Right cardiac atrium (tissue), 5 donors: ENCODE measurements around the gene FCER1G. TPM values are rescaled to one million over a fixed set of nuclear protein-coding genes. Genes with fewer than 3 reads are reported as not detected.

ENCODE experiments used
- ATAC-seq, 2 donors: fragments of 200-7000 bp; cut with Tn5 transposase; one replicate each; pipeline versions ENCODE4 v1.8.0 to v1.9.1; 2020; ENCODE audit warnings: moderate library complexity in 2 of 2, mild to moderate bottlenecking in 1 of 2
- DNase-seq, 3 donors: peaks; one replicate each; pipeline ENCODE4 v3.0.0-alpha.2; 2020
- H3K27ac ChIP-seq: one replicate; pipeline ENCODE4 v1.5.1; 2013; ENCODE audit warnings: mild to moderate bottlenecking, low read length, control low read depth, moderate library complexity
- H3K27me3 ChIP-seq: one replicate; pipeline ENCODE4 v1.6.1; 2013; ENCODE audit not compliant: control insufficient read depth, insufficient read depth
- H3K4me1 ChIP-seq: one replicate; pipeline ENCODE4 v1.6.1; 2013; ENCODE audit warnings: low read length; ENCODE audit not compliant: control insufficient read depth, insufficient read depth
- H3K4me3 ChIP-seq: one replicate; pipeline ENCODE4 v1.5.1; 2013; ENCODE audit warnings: low read length, control low read depth
- H3K9me3 ChIP-seq: one replicate; pipeline ENCODE4 v1.6.1; 2013; ENCODE audit warnings: low read length; ENCODE audit not compliant: control insufficient read depth
- WGBS: extraction: QIAGEN DNeasy Blood & Tissue Kit; methylation state at CpG from one replicate; pipeline ENCODE4 v1.1.7; 2013; 5-methylcytosine and 5-hydroxymethylcytosine counted together
- intact Hi-C, 4 donors: fragments of 100-400 bp; cut with DNase I; formaldehyde crosslinking; loops; one replicate each; pipeline versions ENCODE4 v1.11.0 to v1.14.0; 2022 to 2023
- long read RNA-seq, 4 donors: library from polyadenylated mRNA; unstranded; transcript quantifications; one replicate each; pipeline ENCODE4 v2.0.0, GENCODE V29; 2020 to 2021
- polyA plus RNA-seq: library from polyadenylated mRNA; stranded (reverse); fragments of 200-250 nt; gene quantifications from one replicate; pipeline ENCODE4 v1.2.3, GENCODE V29; 2013
- total RNA-seq, 4 donors: library from RNA; stranded (reverse); fragmentation: NEBNext Ultra II Directional; extraction: Animal tissue kit (Norgen Biotek cat#: 25700); gene quantifications; one replicate each; pipeline ENCODE4 v1.2.1, GENCODE V29; 2021
- donor health status: healthy with polysubstance abuse.
- donor health status: DM: no; HTN: yes; CAD: no.
- donor health status: DM: no; HTN: no; CAD: no.
- donor health status: DM: no; HTN: yes; CAD: no; lungs with severe emphysema.
- donor health status: DM: yes; HTN: yes; CAD: no.

The FCER1G gene
- 10 to 100 TPM; 23.3 to 44.3 (median 32.9) TPM for total RNA-seq
- polyA plus RNA-seq = 33.4 TPM
- long read RNA-seq, donor 1, transcript FCER1G-201 (5 exons, 591 nt) = major isoform, 11 of 14 reads
- long read RNA-seq, donor 1, partial matches to known transcripts = 1 of 14 reads
- long read RNA-seq, donor 1, other reads (novel, unspliced or antisense) = 0 of 14 reads
- long read RNA-seq, donor 2, transcript FCER1G-201 (5 exons, 591 nt) = major isoform, 19 of 20 reads
- long read RNA-seq, donor 2, partial matches to known transcripts = 0 of 20 reads
- long read RNA-seq, donor 2, other reads (novel, unspliced or antisense) = 0 of 20 reads
- long read RNA-seq, donor 3, partial matches to known transcripts = 0 of 3 reads
- long read RNA-seq, donor 3, other reads (novel, unspliced or antisense) = 0 of 3 reads
- long read RNA-seq, donor 4, partial matches to known transcripts = 0 of 4 reads
- long read RNA-seq, donor 4, other reads (novel, unspliced or antisense) = 2 of 4 reads

DNA sequence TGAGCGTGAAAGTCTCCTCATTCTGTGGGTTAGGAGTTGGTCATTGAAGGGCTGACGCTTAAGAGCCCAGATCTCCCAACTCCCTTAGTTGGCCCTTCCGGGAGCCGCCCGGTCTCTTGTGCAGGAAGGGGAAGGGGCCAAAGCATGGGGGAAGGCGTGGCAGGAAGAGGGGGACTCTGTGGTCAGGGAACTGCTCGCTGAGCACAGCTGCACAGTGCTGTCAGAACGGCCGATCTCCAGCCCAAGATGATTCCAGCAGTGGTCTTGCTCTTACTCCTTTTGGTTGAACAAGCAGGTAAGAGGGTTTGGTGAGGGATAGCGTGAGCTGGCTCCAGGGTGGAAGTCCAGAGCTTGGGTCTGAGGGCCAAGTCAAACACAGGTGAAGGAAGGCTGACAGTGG, at the start of gene FCER1G:
Gene FCER1G (plus strand): TSS at position 220 of the 400 bp plus-strand sequence. CDS start 27 bp downstream, at position 247.
- Histone ChIP-seq H3K4me1 (peaks cover 3% of the 10 kb centered on the region), H3K9me3 (no peaks in the 10 kb centered on the region), H3K27me3 (no peaks in the 10 kb centered on the region), H3K27ac (peak within 1 kb of the TSS; percentile 82), H3K4me3 (peak within 1 kb of the TSS; percentile 4)
- 64% methylated on average over 10 of the region's 10 CpGs for WGBS
- intact Hi-C loops = no loop called here
- DNase-seq (peak; percentile 63 to 85 (median 78)), ATAC-seq (peak; percentile 41 to 59)

DNA sequence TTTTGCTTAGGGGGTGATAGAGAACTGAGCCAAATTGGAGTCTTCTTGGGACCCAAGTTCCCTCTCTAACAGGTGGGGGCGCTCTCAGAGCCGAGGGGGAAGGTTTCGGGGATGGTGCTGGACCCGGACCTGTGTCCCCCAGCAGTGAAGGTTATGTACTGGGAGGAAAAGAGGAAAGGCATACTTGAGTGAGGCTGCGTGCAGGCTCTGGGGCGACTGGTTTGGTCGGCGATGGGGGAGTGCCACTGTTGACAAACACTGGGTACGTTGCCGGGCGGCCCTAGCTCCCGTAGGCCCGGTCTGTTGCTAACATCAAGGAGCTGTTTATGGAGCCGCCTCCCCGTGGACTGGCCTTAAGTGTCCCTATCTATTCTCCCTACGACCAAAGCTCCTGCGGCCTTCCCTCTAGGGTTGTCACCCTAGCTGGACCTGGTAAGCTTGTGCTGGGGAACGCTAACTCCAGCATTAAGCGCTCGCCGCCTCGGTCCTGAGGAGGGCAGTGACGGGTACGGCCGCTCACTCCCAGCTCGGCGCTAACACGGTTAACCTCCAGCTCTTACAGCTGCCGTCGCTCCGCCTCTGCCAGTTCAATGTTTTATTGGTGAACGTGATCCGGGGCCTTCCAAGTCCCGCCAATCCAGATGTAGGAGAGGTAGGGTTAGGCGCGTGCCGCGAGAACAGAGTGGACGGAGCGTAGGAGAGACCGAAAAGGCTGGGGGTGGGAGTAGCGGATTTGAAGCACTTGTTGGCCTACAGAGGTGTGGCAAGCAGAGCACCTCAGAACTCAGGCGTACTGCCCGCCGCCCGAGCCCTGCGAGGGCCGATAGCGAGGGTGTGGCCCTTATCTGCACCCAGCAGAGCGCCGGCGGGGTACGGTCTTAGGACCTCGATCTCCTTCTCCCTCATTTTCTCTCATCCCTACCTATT, 49.1 kb upstream of the FCER1G start, which contains the start of gene PPOX:
Gene PPOX (plus strand): TSS at position 685 of the 927 bp plus-strand sequence. CDS start 422 bp downstream, outside the sequence.
- H3K27me3 ChIP-seq = no peaks in the 10 kb centered on the region
- H3K9me3 ChIP-seq = no peaks in the 10 kb centered on the region
- peaks cover 4% of the 10 kb centered on the region for H3K4me1 ChIP-seq
- peak within 1 kb of the TSS; percentile 55 for H3K4me3 ChIP-seq
- WGBS = under 1% methylated on average over 54 of the region's 54 CpGs
- intact Hi-C loops = no loop called here
- peak within 1 kb of the TSS; percentile 94 for H3K27ac ChIP-seq
- DNase-seq (peak; percentile 96 to 98 (median 97)), ATAC-seq (peak; percentile 96 to 97)

- DNase-seq (peak in 2 of 3 donors; percentile 32 to 61), ATAC-seq (peak in 1 of 2 donors; percentile 1)
- Histone ChIP-seq H3K9me3 (no peaks in the 10 kb centered on the region), H3K27me3 (no peaks in the 10 kb centered on the region), H3K27ac (peak overlapping the region; percentile 39), H3K4me3 (peak overlapping the region; percentile 55), H3K4me1 (peaks cover 4% of the 10 kb centered on the region)
- WGBS = 8% methylated on average over 33 of the region's 33 CpGs
- intact Hi-C loops = no loop called here
Observed at GRCh38 chr1:161166669-161167548, 48.2 kb upstream of the FCER1G start.

GRCh38 chr1:161168906-161169305, 46.2 kb upstream of the FCER1G start:
- Histone ChIP-seq H3K4me3 (no peak overlapping the region), H3K27me3 (no peaks in the 10 kb centered on the region), H3K4me1 (peaks cover 7% of the 10 kb centered on the region), H3K9me3 (no peaks in the 10 kb centered on the region), H3K27ac (no peak overlapping the region)
- intact Hi-C loops = no loop called here
- DNase-seq = peak in 1 of 3 donors; percentile 32
- 94% methylated on average over 9 of the region's 9 CpGs for WGBS
- no peak for ATAC-seq

- 54% methylated on average over 5 of the region's 5 CpGs for WGBS
- Histone ChIP-seq H3K27ac (no peak overlapping the region), H3K4me3 (no peak overlapping the region), H3K27me3 (no peaks in the 10 kb centered on the region), H3K4me1 (peaks cover 5% of the 10 kb centered on the region), H3K9me3 (no peaks in the 10 kb centered on the region)
- no peak for ATAC-seq
- intact Hi-C loops = no loop called here
- no peak for DNase-seq
Observed at GRCh38 chr1:161171191-161171590, 43.9 kb upstream of the FCER1G start.

GRCh38 chr1:161171696-161172095, 43.4 kb upstream of the FCER1G start:
- no peaks in the 10 kb centered on the region for H3K9me3 ChIP-seq
- ATAC-seq (no peak), DNase-seq (peak in 1 of 3 donors; percentile 27)
- intact Hi-C loops = no loop called here
- H3K4me3 ChIP-seq = no peak overlapping the region
- no peaks in the 10 kb centered on the region for H3K27me3 ChIP-seq
- no peak overlapping the region for H3K27ac ChIP-seq
- H3K4me1 ChIP-seq = peaks cover 5% of the 10 kb centered on the region
- 82% methylated on average over 12 of the region's 12 CpGs for WGBS

GRCh38 chr1:161172349-161172748, 42.7 kb upstream of the FCER1G start:
- Histone ChIP-seq H3K4me3 (no peak overlapping the region), H3K9me3 (no peaks in the 10 kb centered on the region), H3K27ac (no peak overlapping the region), H3K4me1 (peaks cover 3% of the 10 kb centered on the region), H3K27me3 (no peaks in the 10 kb centered on the region)
- intact Hi-C loops = no loop called here
- ATAC-seq = no peak
- WGBS = 66% methylated on average over 1 of the region's 1 CpG
- no peak for DNase-seq

DNA sequence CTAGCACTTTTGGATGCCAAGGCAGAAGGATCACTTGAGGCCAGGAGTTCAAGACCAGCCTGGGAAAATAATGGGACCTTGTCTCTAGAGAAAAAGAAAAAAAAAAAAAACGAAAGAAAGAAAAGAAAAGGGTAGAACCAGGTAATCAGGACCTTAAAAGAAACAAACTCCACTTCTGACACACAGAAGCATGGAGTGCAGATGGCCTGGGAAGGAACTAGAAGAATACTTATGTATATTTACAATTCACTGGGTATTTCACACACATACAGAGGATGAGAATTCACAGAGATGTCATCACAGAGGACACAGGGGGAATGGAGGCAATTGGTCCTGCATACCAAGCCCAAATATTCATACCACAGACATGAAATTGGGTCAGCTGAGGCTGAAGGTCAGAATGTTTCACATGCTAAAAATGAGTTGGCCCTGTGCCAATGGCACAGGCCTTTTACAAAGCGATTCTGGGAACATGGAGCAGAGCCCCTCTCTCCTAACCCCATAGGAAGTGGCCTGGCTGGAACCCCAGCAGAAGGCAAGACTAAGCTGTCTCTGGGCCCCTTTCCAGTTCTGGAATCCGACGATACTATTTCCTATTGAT, 42.2 kb upstream of the FCER1G start:
- Histone ChIP-seq H3K9me3 (no peaks in the 10 kb centered on the region), H3K4me1 (peaks cover 3% of the 10 kb centered on the region), H3K27me3 (no peaks in the 10 kb centered on the region), H3K4me3 (no peak overlapping the region), H3K27ac (peak overlapping the region; percentile 20)
- no peak for ATAC-seq
- 30% methylated on average over 4 of the region's 4 CpGs for WGBS
- DNase-seq = peak in 2 of 3 donors; percentile 56 to 63
- intact Hi-C loops = no loop called here

- no peak overlapping the region for H3K27ac ChIP-seq
- 92% methylated on average over 11 of the region's 11 CpGs for WGBS
- peaks cover 3% of the 10 kb centered on the region for H3K4me1 ChIP-seq
- DNase-seq (peak in 2 of 3 donors; percentile 6 to 44), ATAC-seq (no peak)
- H3K9me3 ChIP-seq = no peaks in the 10 kb centered on the region
- H3K4me3 ChIP-seq = no peak overlapping the region
- no peaks in the 10 kb centered on the region for H3K27me3 ChIP-seq
- intact Hi-C loops = no loop called here
Observed at GRCh38 chr1:161173711-161174110, 41.4 kb upstream of the FCER1G start.

GRCh38 chr1:161174911-161175310, 40.2 kb upstream of the FCER1G start:
- Histone ChIP-seq H3K27me3 (no peaks in the 10 kb centered on the region), H3K4me3 (no peak overlapping the region), H3K4me1 (peaks cover 3% of the 10 kb centered on the region), H3K9me3 (no peaks in the 10 kb centered on the region), H3K27ac (no peak overlapping the region)
- DNase-seq = peak in 2 of 3 donors; percentile 25 to 43
- intact Hi-C loops = no loop called here
- 93% methylated on average over 11 of the region's 11 CpGs for WGBS
- ATAC-seq = no peak
